IMR-90 (cell line): Measurements from ENCODE around the gene ARHGEF17. TPM values are rescaled to one million over a fixed set of nuclear protein-coding genes. Genes with fewer than 3 reads are reported as not detected.

Experiments used
- ATAC-seq: fragments of 200-7000 bp; cut with Tn5 transposase; 2 replicates; pipeline ENCODE4 v1.9.1; 2020; ENCODE audit warnings: low read depth, mild to moderate bottlenecking, moderate library complexity
- BruUV-seq: library from RNA; stranded (reverse); fragments of 400-500 nt; replicated peaks from 2 replicates; lab custom pipeline; 2021; lab: Mats Ljungman, UMichigan
- CTCF ChIA-PET: fragments of 300-600 bp; formaldehyde crosslinking; extraction: SDS; loops from one replicate; lab custom pipeline; 2021; ENCODE audit warnings: antibody characterized with exemption; lab: Yijun Ruan, JAX
- POLR2A ChIA-PET: fragments of 300-600 bp; sonication (Branson Sonifier 250); formaldehyde crosslinking; loops from one replicate; lab custom pipeline; 2022; ENCODE audit warnings: antibody characterized with exemption; ENCODE audit not compliant: unreplicated experiment; lab: Charles Lee
- DNase-seq: peaks from one replicate; pipeline ENCODE4 v3.0.0; 2013
- H2AFZ ChIP-seq: replicated peaks from 2 replicates; pipeline ENCODE3; 2013; ENCODE audit warnings: low read length, mild to moderate bottlenecking; ENCODE audit not compliant: poor library complexity
- H2AK5ac ChIP-seq: 2 replicates; pipeline ENCODE4 v1.6.1; 2013; ENCODE audit warnings: low read depth, low read length, inconsistent platforms
- H2AK9ac ChIP-seq: replicated peaks from 2 replicates; pipeline ENCODE3; 2013; ENCODE audit warnings: mild to moderate bottlenecking, low read depth, low read length, moderate library complexity; ENCODE audit not compliant: poor library complexity
- H2BK120ac ChIP-seq: 2 replicates; pipeline ENCODE4 v1.6.1; 2013; ENCODE audit warnings: low read depth, low read length, inconsistent platforms
- H2BK15ac ChIP-seq: 3 replicates; pipeline ENCODE4 v1.6.1; 2013; ENCODE audit warnings: low read depth, low read length, inconsistent platforms
- H2BK20ac ChIP-seq: 2 replicates; pipeline ENCODE4 v1.6.1; 2013; ENCODE audit warnings: low read depth, mild to moderate bottlenecking, inconsistent platforms, low read length, moderate library complexity
- H2BK5ac ChIP-seq: 2 replicates; pipeline ENCODE4 v1.6.1; 2013; ENCODE audit warnings: mild to moderate bottlenecking, low read depth, low read length, inconsistent platforms; ENCODE audit not compliant: poor library complexity, severe bottlenecking
- H3K14ac ChIP-seq: replicated peaks from 2 replicates; pipeline ENCODE4 v1.6.1; 2013; ENCODE audit warnings: low read depth, low read length, inconsistent platforms
- H3K18ac ChIP-seq: 2 replicates; pipeline ENCODE4 v1.6.1; 2013; ENCODE audit warnings: low read depth, low read length, control low read depth
- H3K23ac ChIP-seq: 2 replicates; pipeline ENCODE4 v1.6.1; 2013; ENCODE audit warnings: low read depth, low read length, inconsistent platforms
- H3K27ac ChIP-seq: 2 replicates; pipeline ENCODE4 v1.5.1; 2013; ENCODE audit warnings: mild to moderate bottlenecking, control low read depth, low read length; ENCODE audit not compliant: insufficient read depth
- H3K27me3 ChIP-seq: 2 replicates; pipeline ENCODE4 v1.6.1; 2013; ENCODE audit warnings: low read length; ENCODE audit not compliant: control insufficient read depth, insufficient read depth
- H3K36me3 ChIP-seq: 2 replicates; pipeline ENCODE4 v1.6.1; 2013; ENCODE audit warnings: low read length, mixed read lengths; ENCODE audit not compliant: control insufficient read depth, insufficient read depth
- H3K4ac ChIP-seq: 2 replicates; pipeline ENCODE4 v1.6.1; 2013; ENCODE audit warnings: low read depth, low read length, inconsistent platforms
- H3K4me1 ChIP-seq: 2 replicates; pipeline ENCODE4 v1.6.1; 2013; ENCODE audit warnings: low read length, mixed read lengths; ENCODE audit not compliant: control insufficient read depth, insufficient read depth
- H3K4me2 ChIP-seq: 2 replicates; pipeline ENCODE4 v1.6.1; 2013; ENCODE audit warnings: low read depth, mild to moderate bottlenecking, control low read depth, low read length, moderate library complexity
- H3K4me3 ChIP-seq: 2 replicates; pipeline ENCODE4 v1.5.1; 2013; ENCODE audit warnings: low read depth, mild to moderate bottlenecking, control low read depth, low read length, moderate library complexity; ENCODE audit not compliant: insufficient read depth
- H3K56ac ChIP-seq: 2 replicates; pipeline ENCODE4 v1.6.1; 2013; ENCODE audit warnings: low read length, inconsistent platforms; ENCODE audit not compliant: insufficient read depth; ENCODE audit errors: extremely low read depth
- H3K79me1 ChIP-seq, 2 experiments: 2 replicates each; pipeline ENCODE4 v1.6.1; 2013; ENCODE audit warnings: low read length in 2 of 2, inconsistent platforms in 1 of 2, low read depth in 1 of 2
- H3K9ac ChIP-seq: 2 replicates; pipeline ENCODE4 v1.6.1; 2013; ENCODE audit warnings: low read depth, low read length, control low read depth
- H3K9me1 ChIP-seq: 2 replicates; pipeline ENCODE4 v1.6.1; 2013; ENCODE audit warnings: low read length, inconsistent platforms; ENCODE audit not compliant: insufficient read depth
- H3K9me3 ChIP-seq: 2 replicates; pipeline ENCODE4 v1.6.1; 2013; ENCODE audit warnings: low read length; ENCODE audit not compliant: control insufficient read depth, insufficient read depth
- H4K20me1 ChIP-seq: 2 replicates; pipeline ENCODE4 v1.6.1; 2013; ENCODE audit warnings: low read length, inconsistent platforms; ENCODE audit not compliant: insufficient read depth
- H4K5ac ChIP-seq: 2 replicates; pipeline ENCODE4 v1.6.1; 2013; ENCODE audit warnings: mild to moderate bottlenecking, low read depth, low read length, control low read depth
- H4K8ac ChIP-seq, 2 experiments: 2 replicates each; pipeline ENCODE4 v1.6.1; 2013; ENCODE audit warnings: low read depth in 2 of 2, low read length in 2 of 2, control low read depth in 1 of 2, inconsistent platforms in 1 of 2
- H4K91ac ChIP-seq: 2 replicates; pipeline ENCODE4 v1.6.1; 2013; ENCODE audit warnings: low read depth, low read length, inconsistent platforms; ENCODE audit not compliant: insufficient read depth
- BHLHE40 ChIP-seq: fragments of 150-350 bp; IDR thresholded peaks from 2 replicates; pipeline ENCODE4 v1.6.1; 2016; ENCODE audit warnings: mild to moderate bottlenecking, low read depth, low read length
- CEBPB ChIP-seq: IDR thresholded peaks from 2 replicates; pipeline ENCODE4 v1.6.1; 2012; ENCODE audit warnings: low read depth, low read length, improper control_type of control experiment
- CHD1 ChIP-seq: IDR thresholded peaks from 2 replicates; pipeline ENCODE4 v1.6.1; 2012; ENCODE audit warnings: low read depth, low read length, improper control_type of control experiment
- CTCF ChIP-seq: conservative IDR thresholded peaks from 2 replicates; pipeline ENCODE4 v1.5.1; 2012; ENCODE audit warnings: mild to moderate bottlenecking, low read depth, low read length, improper control_type of control experiment
- ELK1 ChIP-seq: fragments of 150-350 bp; IDR thresholded peaks from 2 replicates; pipeline ENCODE4 v1.6.1; 2016; ENCODE audit warnings: low read depth, mild to moderate bottlenecking, low read length, moderate library complexity, borderline replicate concordance
- FOS ChIP-seq: fragments of 150-350 bp; IDR thresholded peaks from 2 replicates; pipeline ENCODE4 v1.6.1; 2016; ENCODE audit warnings: low read depth, low read length
- MAFK ChIP-seq: IDR thresholded peaks from 2 replicates; pipeline ENCODE4 v1.6.1; 2012; ENCODE audit warnings: low read depth, low read length, improper control_type of control experiment
- MAZ ChIP-seq: IDR thresholded peaks from 2 replicates; pipeline ENCODE4 v1.6.1; 2012; ENCODE audit warnings: low read depth, mild to moderate bottlenecking, low read length, improper control_type of control experiment, moderate library complexity, borderline replicate concordance
- MXI1 ChIP-seq: IDR thresholded peaks from 2 replicates; pipeline ENCODE4 v1.6.1; 2012; ENCODE audit warnings: low read depth, mild to moderate bottlenecking, low read length, moderate library complexity, borderline replicate concordance
- NFE2L2 ChIP-seq: fragments of 150-350 bp; IDR thresholded peaks from 2 replicates; pipeline ENCODE4 v1.6.1; 2016; ENCODE audit warnings: low read depth, mild to moderate bottlenecking, low read length
- POLR2A ChIP-seq: IDR thresholded peaks from 2 replicates; pipeline ENCODE4 v1.6.1; 2012; ENCODE audit warnings: mild to moderate bottlenecking, low read depth, low read length
- RAD21 ChIP-seq: IDR thresholded peaks from 2 replicates; pipeline ENCODE4 v1.6.1; 2012; ENCODE audit warnings: low read length, improper control_type of control experiment
- RCOR1 ChIP-seq: IDR thresholded peaks from 2 replicates; pipeline ENCODE4 v1.6.1; 2012; ENCODE audit warnings: mild to moderate bottlenecking, low read length, improper control_type of control experiment; ENCODE audit not compliant: insufficient replicate concordance
- RFX5 ChIP-seq: IDR thresholded peaks from 2 replicates; pipeline ENCODE4 v1.8.0; 2012; ENCODE audit warnings: low read depth, mild to moderate bottlenecking, low read length, moderate library complexity
- SMC3 ChIP-seq: fragments of 150-350 bp; IDR thresholded peaks from 2 replicates; pipeline ENCODE4 v1.6.1; 2016; ENCODE audit warnings: low read depth, mild to moderate bottlenecking, antibody characterized with exemption, low read length, moderate library complexity
- USF2 ChIP-seq: fragments of 150-350 bp; IDR thresholded peaks from 2 replicates; pipeline ENCODE4 v1.6.1; 2017; ENCODE audit warnings: mild to moderate bottlenecking, antibody characterized with exemption, low read length, low read depth
- WGBS, 2 experiments: methylation state at CpG; one replicate each; pipeline versions ENCODE4 v1.1.5 to v1.1.7; 2013; ENCODE audit warnings: missing lambda C conversion rate in 2 of 2; ENCODE audit not compliant: insufficient read length in 1 of 2; ENCODE audit errors: extremely low coverage in 2 of 2; 5-methylcytosine and 5-hydroxymethylcytosine counted together
- dilution Hi-C: fragments of 300-500 bp; cut with HindIII; formaldehyde crosslinking; loops from one replicate; pipeline ENCODE4 v1.14.3; 2018; ENCODE audit warnings: low sequenced_read_pairs; ENCODE audit not compliant: unreplicated experiment
- in situ Hi-C: fragments of 300-500 bp; cut with MboI; formaldehyde crosslinking; loops from 3 replicates; pipeline ENCODE4 v1.14.3; 2019; ENCODE audit warnings: low sequenced_read_pairs, inconsistent platforms, mixed read lengths
- intact Hi-C: fragments of 100-400 bp; cut with micrococcal nuclease; formaldehyde crosslinking; loops from 2 replicates; pipeline ENCODE4 v1.10.0; 2022
- polyA plus RNA-seq, 3 experiments: library from polyadenylated mRNA; depleted of rRNA; stranded (reverse); fragments of >200 nt; gene quantifications; 2 replicates each; pipeline ENCODE4 v1.2.3, GENCODE V29; 2012; ENCODE audit warnings: low replicate concordance in 1 of 3
- total RNA-seq: library from RNA; depleted of rRNA; stranded (reverse); fragments of >200 nt; gene quantifications from 2 replicates; pipeline ENCODE4 v1.2.3, GENCODE V29; 2012

ARHGEF17 gene
- total and polyA plus RNA-seq, 2 of the 4 experiments (the other 2 are of a cell fraction), result 21.7 to 97.7 TPM

- Histone ChIP-seq H4K8ac (no peak overlapping the region), H2AFZ (no peak overlapping the region), H3K14ac (no peak overlapping the region), H2BK5ac (no peak overlapping the region), H3K56ac (no peak overlapping the region), H3K27ac (no peak overlapping the region), H3K27me3 (peaks cover 24% of the 10 kb centered on the region), H3K79me1 (no peaks in the 10 kb centered on the region), H2BK20ac (no peak overlapping the region), H2AK5ac (no peak overlapping the region), H3K4me1 (no peaks in the 10 kb centered on the region), H4K5ac (no peak overlapping the region), H3K36me3 (no peaks in the 10 kb centered on the region), H3K9me3 (no peaks in the 10 kb centered on the region), H3K23ac (no peak overlapping the region; the same call in 1 of the 2 replicates), H3K18ac (no peak overlapping the region), H3K9me1 (no peaks in the 10 kb centered on the region), H2BK120ac (no peak overlapping the region), H3K4me2 (no peak overlapping the region), H3K4ac (no peak overlapping the region), H2AK9ac (no peak overlapping the region), H4K91ac (no peak overlapping the region), H3K4me3 (no peak overlapping the region), H2BK15ac (no peak overlapping the region), H3K9ac (no peak overlapping the region), H4K20me1 (no peaks in the 10 kb centered on the region)
- DNase-seq (no peak), ATAC-seq (no peak)
- ChIA-PET CTCF (no interaction called here), POLR2A (no interaction called here)
- in situ Hi-C loops (no loop called here), intact Hi-C loops (no loop called here), dilution Hi-C loops (no loop called here)
- WGBS, 2 experiments, result 83% methylated on average over 1 of the region's 4 CpGs; no CpG with 5 or more reads in 1 of the 2 experiments
- TF ChIP-seq FOS (no peak), MAFK (no peak), CEBPB (no peak), BHLHE40 (no peak), CTCF (no peak), NFE2L2 (no peak), POLR2A (no peak), RAD21 (no peak), USF2 (no peak), MAZ (no peak), RCOR1 (no peak), RFX5 (no peak), ELK1 (no peak), SMC3 (no peak), MXI1 (no peak), CHD1 (no peak)
- BruUV-seq, result no TSS peak
Observed at GRCh38 chr11:73275381-73275750, 32.7 kb upstream of the ARHGEF17 start.
